ENCODE data around the gene SIMC1.

Gene SIMC1

GRCh38 chr5:176381979-176382378, 143.8 kb downstream of the SIMC1 start:
- Histone ChIP-seq H3K4me2 (ENCODE audit: low read length) (no peak overlapping the region), H2AFZ (ENCODE audit: low read length) (no peak overlapping the region), H3K79me2 (ENCODE audit: insufficient read depth, low read length) (peaks cover 16% of the 10 kb centered on the region), H3F3A (ENCODE audit: insufficient read depth, low read length) (peaks cover 7% of the 10 kb centered on the region; the same call in 1 of the 2 replicates), H3K9me2 (ENCODE audit: low read depth, low read length) (no peaks in the 10 kb centered on the region), H3K36me3 (ENCODE audit: insufficient read depth, low read length) (peaks cover 73% of the 10 kb centered on the region), H3K4me1 (ENCODE audit: insufficient read depth, low read length, severe bottlenecking) (peaks cover 12% of the 10 kb centered on the region), H3K4me3 (ENCODE audit: low read depth, low read length, poor library complexity, severe bottlenecking) (no peak overlapping the region), H3K9ac (ENCODE audit: low read length) (no peak overlapping the region), H3K27me3 (ENCODE audit: insufficient read depth, low read length) (no peaks in the 10 kb centered on the region), H3K9me3 (ENCODE audit: low read length) (no peaks in the 10 kb centered on the region), H3K27ac (ENCODE audit: low read depth, low read length, poor library complexity, severe bottlenecking) (no peak overlapping the region), H4K20me1 (ENCODE audit: insufficient read depth, low read length) (no peaks in the 10 kb centered on the region)
- TF ChIP-seq CTCF (IDR thresholded peaks at IDR 0.05; ENCODE audit: low read length) (no peak), EZH2 (IDR thresholded peaks at IDR 0.05; ENCODE audit: borderline replicate concordance, low read length) (no peak)

GRCh38 chr5:176382721-176383120, 144.5 kb downstream of the SIMC1 start:
- Histone ChIP-seq H2AFZ (ENCODE audit: low read length) (no peak overlapping the region), H3K36me3 (ENCODE audit: insufficient read depth, low read length) (peaks cover 81% of the 10 kb centered on the region), H3K27ac (ENCODE audit: low read depth, low read length, poor library complexity, severe bottlenecking) (no peak overlapping the region), H3K9ac (ENCODE audit: low read length) (no peak overlapping the region), H4K20me1 (ENCODE audit: insufficient read depth, low read length) (no peaks in the 10 kb centered on the region), H3K79me2 (ENCODE audit: insufficient read depth, low read length) (peaks cover 23% of the 10 kb centered on the region), H3K4me1 (ENCODE audit: insufficient read depth, low read length, severe bottlenecking) (peaks cover 19% of the 10 kb centered on the region), H3F3A (ENCODE audit: insufficient read depth, low read length) (peaks cover 7% of the 10 kb centered on the region; the same call in 1 of the 2 replicates), H3K4me2 (ENCODE audit: low read length) (no peak overlapping the region), H3K9me2 (ENCODE audit: low read depth, low read length) (no peaks in the 10 kb centered on the region), H3K9me3 (ENCODE audit: low read length) (no peaks in the 10 kb centered on the region), H3K4me3 (ENCODE audit: low read depth, low read length, poor library complexity, severe bottlenecking) (no peak overlapping the region), H3K27me3 (ENCODE audit: insufficient read depth, low read length) (no peaks in the 10 kb centered on the region)
- no peak for TF ChIP-seq EZH2 (IDR thresholded peaks at IDR 0.05; ENCODE audit: borderline replicate concordance, low read length)
- TF ChIP-seq CTCF (IDR thresholded peaks at IDR 0.05; ENCODE audit: low read length): no peak

GRCh38 chr5:176383248-176383905, 145.2 kb downstream of the SIMC1 start:
- peaks cover 86% of the 10 kb centered on the region for H3K36me3 ChIP-seq (ENCODE audit: insufficient read depth, low read length)

More at GRCh38 chr5:176383248-176383905, 145.2 kb downstream of the SIMC1 start:
- no peaks in the 10 kb centered on the region for H3K27me3 ChIP-seq (ENCODE audit: insufficient read depth, low read length)
- H3K79me2 ChIP-seq (ENCODE audit: insufficient read depth, low read length): peaks cover 30% of the 10 kb centered on the region
- TF ChIP-seq EZH2 (IDR thresholded peaks at IDR 0.05; ENCODE audit: borderline replicate concordance, low read length) (no peak), CTCF (IDR thresholded peaks at IDR 0.05; ENCODE audit: low read length) (no peak)
- H3K9me2 ChIP-seq (ENCODE audit: low read depth, low read length): no peaks in the 10 kb centered on the region
- no peak overlapping the region for H3K4me2 ChIP-seq (ENCODE audit: low read length)
- H3K4me1 ChIP-seq (ENCODE audit: insufficient read depth, low read length, severe bottlenecking): peaks cover 19% of the 10 kb centered on the region
- peaks cover 7% of the 10 kb centered on the region; the same call in 1 of the 2 replicates for H3F3A ChIP-seq (ENCODE audit: insufficient read depth, low read length)
- no peak overlapping the region for H2AFZ ChIP-seq (ENCODE audit: low read length)
- no peak overlapping the region for H3K4me3 ChIP-seq (ENCODE audit: low read depth, low read length, poor library complexity, severe bottlenecking)
- no peak overlapping the region for H3K9ac ChIP-seq (ENCODE audit: low read length)
- H4K20me1 ChIP-seq (ENCODE audit: insufficient read depth, low read length): no peaks in the 10 kb centered on the region
- no peaks in the 10 kb centered on the region for H3K9me3 ChIP-seq (ENCODE audit: low read length)
- H3K27ac ChIP-seq (ENCODE audit: low read depth, low read length, poor library complexity, severe bottlenecking): no peak overlapping the region
